Mucosa of stomach (tissue), 1 donor: ENCODE measurements around the gene UBE2K.
"Not testable (repeated sequence)": the region's sequence is repeated elsewhere in the genome, so short reads cannot be mapped to it uniquely, and the experiment has no call there.

Experiments
- H3K27me3 ChIP-seq: one replicate; pipeline ENCODE4 v1.7.0; 2013; ENCODE audit warnings: mild to moderate bottlenecking, low read length; ENCODE audit not compliant: control insufficient read depth, insufficient read depth
- H3K36me3 ChIP-seq: one replicate; pipeline ENCODE4 v1.7.0; 2013; ENCODE audit warnings: low read length; ENCODE audit not compliant: control insufficient read depth, insufficient read depth
- H3K4me1 ChIP-seq: one replicate; pipeline ENCODE4 v1.7.0; 2013; ENCODE audit warnings: mild to moderate bottlenecking, low read length; ENCODE audit not compliant: control insufficient read depth, insufficient read depth
- H3K4me3 ChIP-seq: one replicate; pipeline ENCODE4 v1.7.0; 2013; ENCODE audit warnings: low read length
- H3K9ac ChIP-seq: one replicate; pipeline ENCODE4 v1.7.0; 2013; ENCODE audit warnings: mild to moderate bottlenecking, low read length, moderate library complexity
- H3K9me3 ChIP-seq: one replicate; pipeline ENCODE4 v1.7.0; 2013; ENCODE audit warnings: mild to moderate bottlenecking, low read length, moderate library complexity; ENCODE audit not compliant: control insufficient read depth
- donor health status: Pancreatic carcinoma.

The UBE2K gene

GRCh38 chr4:39716356-39716755 is 18.4 kb downstream of the UBE2K start:
- Histone ChIP-seq H3K9me3 (no peaks in the 10 kb centered on the region), H3K4me1 (no peaks in the 10 kb centered on the region), H3K27me3 (no peaks in the 10 kb centered on the region), H3K4me3 (no peak overlapping the region), H3K9ac (no peak overlapping the region), H3K36me3 (no peaks in the 10 kb centered on the region)

DNA sequence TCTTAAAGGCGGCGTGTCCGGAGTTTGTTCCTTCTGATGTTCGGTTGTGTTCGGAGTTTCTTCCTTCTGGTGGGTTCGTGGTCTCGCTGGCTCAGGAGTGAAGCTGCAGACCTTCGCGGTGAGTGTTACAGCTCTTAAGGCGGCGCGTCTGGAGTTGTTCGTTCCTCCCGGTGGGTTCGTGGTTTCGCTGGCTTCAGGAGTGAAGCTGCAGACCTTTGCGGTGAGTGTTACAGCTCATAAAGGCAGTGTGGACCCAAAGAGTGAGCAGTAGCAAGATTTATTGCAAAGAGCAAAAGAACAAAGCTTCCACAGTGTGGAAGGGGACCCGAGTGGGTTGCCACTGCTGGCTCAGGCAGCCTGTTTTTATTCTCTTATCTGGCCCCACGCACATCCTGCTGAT is 19.8 kb downstream of the UBE2K start:
- H3K36me3 ChIP-seq, H3K4me3 ChIP-seq, H3K4me1 ChIP-seq, H3K27me3 ChIP-seq, H3K9me3 ChIP-seq, H3K9ac ChIP-seq: not testable (repeated sequence)

DNA sequence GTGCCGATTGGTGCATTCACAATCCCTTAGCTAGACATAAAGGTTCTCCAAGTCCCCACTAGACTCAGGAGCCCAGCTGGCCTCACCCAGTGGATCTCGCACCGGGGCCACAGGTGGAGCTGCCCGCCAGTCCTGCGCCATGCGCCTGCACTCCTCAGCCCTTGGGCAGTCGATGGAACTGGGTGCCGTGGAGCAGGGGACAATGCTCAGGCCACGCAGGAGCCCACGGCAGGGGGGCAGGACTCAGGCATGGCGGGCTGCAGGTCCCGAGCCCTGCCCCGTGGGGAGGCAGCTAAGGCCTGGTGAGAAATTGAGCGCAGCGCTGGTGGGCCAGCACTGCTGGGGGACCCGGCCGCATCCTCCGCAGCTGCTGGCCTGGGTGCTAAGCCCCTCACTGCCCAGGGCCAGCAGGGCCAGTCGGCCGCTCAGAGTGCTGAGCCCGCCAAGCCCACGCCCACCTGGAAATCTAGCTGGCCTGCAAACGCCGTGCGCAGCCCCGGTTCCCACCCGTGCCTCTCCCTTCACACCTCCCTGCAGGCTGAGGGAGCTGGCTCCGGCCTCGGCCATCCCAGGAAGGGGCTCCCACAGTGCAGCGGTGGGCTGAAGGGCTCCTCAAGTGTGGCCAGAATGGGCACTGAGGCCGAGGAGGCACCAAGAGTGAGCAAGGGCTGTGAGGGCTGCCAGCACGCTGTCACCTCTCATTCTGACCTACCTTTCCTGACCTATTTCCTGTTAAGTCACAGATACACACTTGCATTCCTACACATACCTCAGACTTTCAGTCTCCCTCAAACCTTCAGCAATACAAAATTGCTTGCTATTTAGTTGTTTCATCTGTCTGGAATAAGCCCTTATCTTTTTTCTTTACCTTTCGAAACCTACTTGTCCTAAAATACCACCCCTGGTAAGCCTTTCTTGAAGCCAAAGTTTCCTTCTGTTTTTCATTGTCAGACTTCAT is 20.7 kb downstream of the UBE2K start:
- H3K36me3 ChIP-seq = no peaks in the 10 kb centered on the region
- H3K4me1 ChIP-seq = no peaks in the 10 kb centered on the region

DNA sequence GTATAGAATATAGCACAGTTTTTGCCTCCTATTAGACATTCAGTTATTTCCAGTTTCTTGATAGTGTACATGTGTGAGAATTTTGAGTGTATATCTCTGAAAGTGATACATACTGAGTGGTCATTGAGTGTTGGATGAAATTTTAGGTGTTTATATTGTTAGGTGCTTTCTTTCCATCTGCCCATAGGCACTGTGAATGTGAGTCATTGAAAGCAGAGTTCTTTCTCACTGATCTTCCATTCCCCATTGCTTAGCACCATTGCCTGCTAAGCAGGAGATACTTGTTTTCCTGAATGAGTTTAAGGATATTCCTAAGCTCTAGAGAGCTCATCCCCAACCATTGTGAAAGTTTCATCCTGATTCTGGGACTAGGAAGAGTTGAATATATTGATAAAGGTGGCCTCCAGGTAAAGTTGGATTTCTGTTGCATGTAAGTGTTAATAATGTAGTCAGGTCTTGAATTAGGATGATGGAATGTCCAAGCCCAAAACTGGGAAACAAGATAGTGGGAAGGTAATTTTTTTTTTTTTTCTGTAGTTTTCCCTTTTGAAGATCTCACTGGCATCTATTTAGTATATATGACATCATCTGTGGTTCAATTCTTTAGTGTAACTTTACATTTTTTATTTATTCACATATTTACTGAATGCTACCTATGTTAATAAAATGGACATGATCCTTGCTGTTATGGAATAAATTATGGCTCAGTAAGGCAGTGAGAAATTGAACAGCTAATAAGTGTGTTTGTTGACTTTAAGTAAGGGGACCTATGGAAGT is 22.1 kb downstream of the UBE2K start:
- Histone ChIP-seq H3K36me3 (no peaks in the 10 kb centered on the region), H3K4me3 (no peak overlapping the region), H3K4me1 (no peaks in the 10 kb centered on the region), H3K9me3 (no peaks in the 10 kb centered on the region), H3K9ac (no peak overlapping the region), H3K27me3 (no peaks in the 10 kb centered on the region)

More for the DNA sequence above, 20.7 kb downstream of the UBE2K start:
- Histone ChIP-seq H3K27me3 (no peaks in the 10 kb centered on the region), H3K9me3 (no peaks in the 10 kb centered on the region), H3K9ac (no peak overlapping the region), H3K4me3 (no peak overlapping the region)

- H3K27me3 ChIP-seq, H3K4me3 ChIP-seq, H3K4me1 ChIP-seq: not testable (repeated sequence)
Observed at GRCh38 chr4:39721273-39721672, 23.3 kb downstream of the UBE2K start.

GRCh38 chr4:39721788-39722187 is 23.9 kb downstream of the UBE2K start:
- H3K9me3 ChIP-seq = no peaks in the 10 kb centered on the region
- no peak overlapping the region for H3K4me3 ChIP-seq
- no peak overlapping the region for H3K9ac ChIP-seq
- H3K27me3 ChIP-seq = no peaks in the 10 kb centered on the region
- no peaks in the 10 kb centered on the region for H3K4me1 ChIP-seq
- no peaks in the 10 kb centered on the region for H3K36me3 ChIP-seq

More at GRCh38 chr4:39721273-39721672, 23.3 kb downstream of the UBE2K start:
- H3K9ac ChIP-seq, H3K9me3 ChIP-seq, H3K36me3 ChIP-seq: not testable (repeated sequence)

- H3K4me1 ChIP-seq = no peaks in the 10 kb centered on the region
- H3K27me3 ChIP-seq = no peaks in the 10 kb centered on the region
- no peak overlapping the region for H3K9ac ChIP-seq
- no peaks in the 10 kb centered on the region for H3K36me3 ChIP-seq
- no peaks in the 10 kb centered on the region for H3K9me3 ChIP-seq
- H3K4me3 ChIP-seq = no peak overlapping the region
Observed at GRCh38 chr4:39729557-39729956, 31.6 kb downstream of the UBE2K start.

GRCh38 chr4:39730072-39730471 is 32.1 kb downstream of the UBE2K start:
- H3K27me3 ChIP-seq = no peaks in the 10 kb centered on the region
- no peaks in the 10 kb centered on the region for H3K4me1 ChIP-seq
- H3K9me3 ChIP-seq = no peaks in the 10 kb centered on the region
- no peak overlapping the region for H3K4me3 ChIP-seq
- no peaks in the 10 kb centered on the region for H3K36me3 ChIP-seq
- H3K9ac ChIP-seq = no peak overlapping the region

- H3K4me3 ChIP-seq = no peak overlapping the region
- no peaks in the 10 kb centered on the region for H3K4me1 ChIP-seq
- no peaks in the 10 kb centered on the region for H3K36me3 ChIP-seq
- H3K27me3 ChIP-seq = no peaks in the 10 kb centered on the region
- no peaks in the 10 kb centered on the region for H3K9me3 ChIP-seq
- no peak overlapping the region for H3K9ac ChIP-seq
Observed at GRCh38 chr4:39731908-39732307, 34.0 kb downstream of the UBE2K start.

GRCh38 chr4:39732728-39733127 is 34.8 kb downstream of the UBE2K start:
- no peaks in the 10 kb centered on the region for H3K36me3 ChIP-seq
- H3K4me1 ChIP-seq = no peaks in the 10 kb centered on the region
- no peak overlapping the region for H3K9ac ChIP-seq
- H3K4me3 ChIP-seq = no peak overlapping the region
- no peaks in the 10 kb centered on the region for H3K27me3 ChIP-seq
- H3K9me3 ChIP-seq = no peaks in the 10 kb centered on the region

DNA sequence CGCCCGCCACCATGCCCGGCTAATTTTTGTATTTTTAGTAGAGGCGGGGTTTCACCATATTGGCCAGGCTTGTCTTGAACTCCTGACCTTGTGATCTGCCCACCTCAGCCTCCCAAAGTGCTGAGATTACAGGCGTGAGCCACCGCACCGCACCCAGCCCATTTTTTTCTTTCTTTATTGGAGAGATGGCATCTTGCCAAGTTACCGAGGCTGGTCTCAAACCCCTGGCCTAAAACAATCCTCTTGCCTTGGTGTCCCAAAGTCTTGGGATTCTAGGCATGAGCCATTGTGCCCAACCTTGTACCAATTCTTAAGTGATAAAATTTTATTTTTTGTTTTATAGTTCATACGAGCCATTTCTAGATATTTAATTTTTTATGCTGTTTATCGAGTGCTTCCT is 41.7 kb downstream of the UBE2K start:
- not testable (repeated sequence) for H3K4me1 ChIP-seq, H3K27me3 ChIP-seq, H3K36me3 ChIP-seq, H3K9ac ChIP-seq, H3K9me3 ChIP-seq, H3K4me3 ChIP-seq

GRCh38 chr4:39741401-39741800 is 43.5 kb downstream of the UBE2K start:
- no peaks in the 10 kb centered on the region for H3K4me1 ChIP-seq
- no peaks in the 10 kb centered on the region for H3K27me3 ChIP-seq
- no peak overlapping the region for H3K9ac ChIP-seq
- no peak overlapping the region for H3K4me3 ChIP-seq
- no peaks in the 10 kb centered on the region for H3K36me3 ChIP-seq
- no peaks in the 10 kb centered on the region for H3K9me3 ChIP-seq
